ENCODE results near the gene SLC28A1.
A peak's percentile ranks its signal among the peaks of the same experiment; 100 is the strongest.
"Not testable (repeated sequence)": the region's sequence is repeated elsewhere in the genome, so short reads cannot be mapped to it uniquely, and the experiment has no call there.

SLC28A1 gene

GRCh38 chr15:84869510-84869909 is 15.0 kb upstream of the SLC28A1 start:
- DNase-seq (ENCODE audit: low read depth): no peak
- no peak for TF ChIP-seq CTCF (conservative IDR thresholded peaks at IDR 0.05; ENCODE audit: low read depth, low read length)
- H3K4me3 ChIP-seq (ENCODE audit: low read depth, low read length): no peak overlapping the region

GRCh38 chr15:84871428-84871985 is 13.0 kb upstream of the SLC28A1 start:
- no peak overlapping the region for H3K4me3 ChIP-seq (ENCODE audit: low read depth, low read length)
- peak; percentile 26 for TF ChIP-seq CTCF (conservative IDR thresholded peaks at IDR 0.05; ENCODE audit: low read depth, low read length)
- DNase-seq (ENCODE audit: low read depth): no peak

- TF ChIP-seq CTCF (conservative IDR thresholded peaks at IDR 0.05; ENCODE audit: low read depth, low read length): no peak
- no peak for DNase-seq (ENCODE audit: low read depth)
These were observed 12.2 kb upstream of the SLC28A1 start for GRCh38 chr15:84872009-84872910.

GRCh38 chr15:84873997-84874396 is 10.5 kb upstream of the SLC28A1 start:
- no peak for DNase-seq (ENCODE audit: low read depth)
- no peak for TF ChIP-seq CTCF (conservative IDR thresholded peaks at IDR 0.05; ENCODE audit: low read depth, low read length)

More at GRCh38 chr15:84872009-84872910, 12.2 kb upstream of the SLC28A1 start:
- H3K4me3 ChIP-seq (ENCODE audit: low read depth, low read length): no peak overlapping the region

GRCh38 chr15:84874981-84875699 is 9.3 kb upstream of the SLC28A1 start:
- H3K4me3 ChIP-seq (ENCODE audit: low read depth, low read length): no peak overlapping the region
- no peak for TF ChIP-seq CTCF (conservative IDR thresholded peaks at IDR 0.05; ENCODE audit: low read depth, low read length)
- DNase-seq (ENCODE audit: low read depth): no peak

More at GRCh38 chr15:84873997-84874396, 10.5 kb upstream of the SLC28A1 start:
- no peak overlapping the region for H3K4me3 ChIP-seq (ENCODE audit: low read depth, low read length)

- no peak overlapping the region for H3K4me3 ChIP-seq (ENCODE audit: low read depth, low read length)
- TF ChIP-seq CTCF (conservative IDR thresholded peaks at IDR 0.05; ENCODE audit: low read depth, low read length): no peak
- no peak for DNase-seq (ENCODE audit: low read depth)
These were observed 8.2 kb upstream of the SLC28A1 start for GRCh38 chr15:84876269-84876668.

GRCh38 chr15:84877701-84878100 is 6.8 kb upstream of the SLC28A1 start:
- DNase-seq (ENCODE audit: low read depth); H3K4me3 ChIP-seq (ENCODE audit: low read depth, low read length): not testable (repeated sequence)
